Neuronal stem cell (in vitro differentiated cells): ENCODE data around the gene SNX19.

Experiments
- DNase-seq: peaks from one replicate; pipeline ENCODE4 v3.0.0-alpha.2; 2013; ENCODE audit warnings: low spot score
- H2AFZ ChIP-seq: one replicate; pipeline ENCODE4 v1.6.1; 2013; ENCODE audit warnings: mild to moderate bottlenecking, low read length, inconsistent platforms
- H2AK5ac ChIP-seq: 2 replicates; pipeline ENCODE4 v1.6.1; 2013; ENCODE audit warnings: low read depth, mild to moderate bottlenecking, inconsistent platforms, low read length, moderate library complexity, mixed read lengths
- H2BK120ac ChIP-seq: 2 replicates; pipeline ENCODE4 v1.6.1; 2013; ENCODE audit warnings: low read depth, mild to moderate bottlenecking, inconsistent platforms, low read length, moderate library complexity, mixed read lengths
- H2BK12ac ChIP-seq: one replicate; pipeline ENCODE4 v1.6.1; 2013; ENCODE audit warnings: low read length, inconsistent platforms
- H2BK15ac ChIP-seq: 2 replicates; pipeline ENCODE4 v1.6.1; 2013; ENCODE audit warnings: mild to moderate bottlenecking, low read length, inconsistent platforms, mixed read lengths
- H2BK5ac ChIP-seq: one replicate; pipeline ENCODE4 v1.6.1; 2013; ENCODE audit warnings: inconsistent platforms, mild to moderate bottlenecking, low read length, moderate library complexity
- H3K14ac ChIP-seq: one replicate; pipeline ENCODE4 v1.6.1; 2013; ENCODE audit warnings: low read length, inconsistent platforms
- H3K18ac ChIP-seq: 2 replicates; pipeline ENCODE4 v1.6.1; 2013; ENCODE audit warnings: low read length, inconsistent platforms
- H3K23ac ChIP-seq: 2 replicates; pipeline ENCODE4 v1.6.1; 2013; ENCODE audit warnings: low read depth, mild to moderate bottlenecking, mixed read lengths, low read length, inconsistent platforms; ENCODE audit not compliant: poor library complexity
- H3K27ac ChIP-seq: replicated peaks from 3 replicates; pipeline ENCODE4 v1.5.1; 2013; ENCODE audit warnings: low read length, inconsistent platforms
- H3K27me3 ChIP-seq, 3 experiments: 2 replicates each; pipeline ENCODE4 v1.6.1; 2013; ENCODE audit warnings: low read length in 3 of 3, mild to moderate bottlenecking in 2 of 3, inconsistent platforms in 1 of 3, low read depth in 1 of 3, mixed read lengths in 1 of 3, moderate library complexity in 1 of 3; ENCODE audit not compliant: control insufficient read depth in 3 of 3, insufficient read depth in 3 of 3
- H3K36me3 ChIP-seq, 2 donors: replicated peaks in 1 of 2; 2 replicates each; pipeline ENCODE4 v1.6.1; 2013; ENCODE audit warnings: low read length in 2 of 2; ENCODE audit not compliant: control insufficient read depth in 2 of 2, insufficient read depth in 2 of 2
- H3K4ac ChIP-seq: 2 replicates; pipeline ENCODE4 v1.6.1; 2013; ENCODE audit warnings: inconsistent platforms, mild to moderate bottlenecking, low read length, moderate library complexity
- H3K4me1 ChIP-seq, 2 donors: 1 replicate in 1 of 2; 2 replicates in 1 of 2; pipeline ENCODE4 v1.6.1; 2013; ENCODE audit warnings: low read length in 2 of 2, low read depth in 1 of 2; ENCODE audit not compliant: control insufficient read depth in 2 of 2, insufficient read depth in 1 of 2
- H3K4me2 ChIP-seq: one replicate; pipeline ENCODE4 v1.6.1; 2013; ENCODE audit warnings: mild to moderate bottlenecking, low read length, inconsistent platforms; ENCODE audit not compliant: insufficient read depth, poor library complexity, severe bottlenecking
- H3K4me3 ChIP-seq, 2 donors: 2 replicates each; pipeline ENCODE4 v1.5.1; 2013; ENCODE audit warnings: low read length in 2 of 2, mild to moderate bottlenecking in 2 of 2, inconsistent platforms in 1 of 2, moderate library complexity in 1 of 2
- H3K79me1 ChIP-seq: one replicate; pipeline ENCODE4 v1.6.1; 2013; ENCODE audit warnings: low read depth, mild to moderate bottlenecking, inconsistent platforms, low read length, moderate library complexity
- H3K9ac ChIP-seq: one replicate; pipeline ENCODE4 v1.6.1; 2013; ENCODE audit warnings: mild to moderate bottlenecking, low read depth, low read length, inconsistent platforms; ENCODE audit not compliant: poor library complexity
- H3K9me3 ChIP-seq, 2 donors: replicated peaks in 1 of 2; 2 replicates each; pipeline versions ENCODE3 to v1.6.1; 2013; ENCODE audit warnings: low read length in 2 of 2, mild to moderate bottlenecking in 2 of 2, inconsistent platforms in 1 of 2, low read depth in 1 of 2, mixed read lengths in 1 of 2, moderate library complexity in 1 of 2; ENCODE audit not compliant: control insufficient read depth in 2 of 2, insufficient read depth in 1 of 2
- H4K8ac ChIP-seq: one replicate; pipeline ENCODE4 v1.6.1; 2013; ENCODE audit warnings: low read depth, mild to moderate bottlenecking, inconsistent platforms, low read length, moderate library complexity
- H4K91ac ChIP-seq: one replicate; pipeline ENCODE4 v1.6.1; 2013; ENCODE audit warnings: low read length, low read depth, mild to moderate bottlenecking, inconsistent platforms; ENCODE audit not compliant: poor library complexity
- WGBS, 2 donors: extraction: QIAGEN DNeasy Blood & Tissue Kit; methylation state at CpG; one replicate each; pipeline ENCODE4 v1.1.7; 2013; ENCODE audit warnings: missing lambda C conversion rate in 2 of 2, mixed read lengths in 1 of 2; ENCODE audit not compliant: insufficient read length in 2 of 2, insufficient replicate concordance in 1 of 2; ENCODE audit errors: extremely low coverage in 2 of 2; 5-methylcytosine and 5-hydroxymethylcytosine counted together

Gene SNX19

DNA sequence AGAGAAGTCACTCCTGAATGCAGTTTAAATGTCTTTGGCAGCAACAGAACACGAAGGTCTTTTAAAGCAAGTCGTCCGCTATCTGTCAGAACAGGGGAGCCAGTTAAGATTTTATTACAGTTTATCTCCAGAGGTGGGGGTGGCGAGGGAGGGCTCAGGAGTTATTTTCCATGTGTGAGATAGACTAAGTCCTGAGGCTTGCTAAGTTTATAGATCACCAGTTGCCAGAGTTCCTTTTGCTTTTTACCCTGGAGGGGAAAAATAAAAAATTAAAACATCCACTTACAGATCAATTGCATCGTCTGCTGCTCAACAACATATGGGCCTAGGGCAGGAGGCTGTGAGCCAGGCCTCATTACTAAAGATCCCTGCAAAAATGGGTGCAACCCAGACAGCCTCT is 90.7 kb downstream of the SNX19 start:
- Histone ChIP-seq H2AK5ac (no peak overlapping the region), H3K27me3 (peaks cover 0 to 5% (median 0%) of the 10 kb centered on the region in 3 experiments), H3K36me3 (no peaks in the 10 kb centered on the region), H3K9me3 (no peaks in the 10 kb centered on the region), H4K91ac (no peak overlapping the region), H3K9ac (no peak overlapping the region), H3K18ac (peak overlapping the region; percentile 95), H3K23ac (no peak overlapping the region), H3K14ac (no peak overlapping the region), H2BK15ac (peak overlapping the region; percentile 65), H3K4ac (no peak overlapping the region), H3K4me3 (no peak overlapping the region), H3K27ac (no peak overlapping the region), H3K4me2 (no peak overlapping the region), H2AFZ (peak overlapping the region; percentile 33), H3K79me1 (no peaks in the 10 kb centered on the region), H2BK5ac (no peak overlapping the region), H3K4me1 (peaks cover 8 to 9% of the 10 kb centered on the region in 2 donors), H4K8ac (peak overlapping the region; percentile 95), H2BK120ac (no peak overlapping the region), H2BK12ac (no peak overlapping the region)
- WGBS, 2 donors: no CpG with 5 or more reads among the region's 5 CpGs
- DNase-seq: no peak
